ENCODE data around the gene HLA-DQB1.

Gene HLA-DQB1

DNA sequence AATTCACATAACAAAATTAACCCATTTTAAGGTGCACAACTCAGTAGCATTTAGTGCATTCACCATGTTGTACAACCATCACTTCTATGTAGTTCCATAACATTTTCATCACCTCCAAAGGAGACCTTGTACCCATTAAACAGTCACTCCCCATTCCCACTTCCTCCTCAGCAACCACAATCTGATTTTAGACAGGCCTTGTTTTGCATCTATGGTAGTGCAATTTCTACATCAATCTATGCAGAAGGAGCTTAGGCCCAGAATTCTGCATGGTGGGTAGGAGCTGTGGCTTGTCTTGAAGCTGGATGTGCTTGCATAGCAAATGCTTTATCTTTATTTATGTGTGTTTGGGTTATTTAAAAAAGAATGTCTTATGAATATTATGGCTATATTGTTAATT lies 42.8 kb downstream of the HLA-DQB1 start:
- DNase-seq: no peak

DNA sequence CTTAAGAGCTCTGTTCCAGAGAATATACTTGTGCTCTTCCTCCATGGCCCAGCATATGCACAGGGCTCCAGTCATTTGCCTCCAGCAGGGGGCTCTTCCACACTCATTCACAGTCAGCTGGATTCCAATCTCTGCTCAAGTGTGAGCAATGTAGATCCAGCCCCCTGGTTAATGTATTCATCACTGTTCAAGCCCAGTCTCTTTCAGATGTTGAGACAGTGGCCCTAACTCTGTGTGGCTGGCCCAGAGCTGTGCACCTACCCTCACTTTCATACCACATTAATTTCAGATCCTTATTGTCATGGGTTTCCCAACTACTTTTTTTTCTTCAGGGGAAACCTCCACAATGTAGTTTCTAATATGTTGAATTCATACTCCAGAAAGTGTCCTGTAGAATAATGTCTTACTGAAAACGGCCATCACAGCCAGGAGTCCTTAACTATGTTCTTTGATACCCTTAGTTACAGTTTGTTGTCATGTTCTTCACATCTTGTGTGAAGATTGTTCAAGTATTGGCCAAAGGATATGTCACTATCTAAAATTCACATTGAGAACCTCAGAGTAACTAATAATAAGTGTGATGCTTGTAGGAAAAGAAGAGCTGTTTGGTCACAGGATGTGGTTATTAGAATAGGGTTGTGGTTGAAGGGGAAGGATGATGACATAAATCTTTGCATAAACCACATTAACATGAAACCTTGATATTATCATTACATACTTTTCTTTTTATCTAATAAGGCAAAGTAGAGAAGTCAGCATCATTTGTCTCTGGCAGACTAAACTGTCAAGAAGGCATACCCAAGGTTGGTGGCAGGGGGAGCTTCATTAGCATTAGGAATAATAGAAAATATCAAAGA lies 43.7 kb downstream of the HLA-DQB1 start:
- DNase-seq: peak; percentile 52

DNA sequence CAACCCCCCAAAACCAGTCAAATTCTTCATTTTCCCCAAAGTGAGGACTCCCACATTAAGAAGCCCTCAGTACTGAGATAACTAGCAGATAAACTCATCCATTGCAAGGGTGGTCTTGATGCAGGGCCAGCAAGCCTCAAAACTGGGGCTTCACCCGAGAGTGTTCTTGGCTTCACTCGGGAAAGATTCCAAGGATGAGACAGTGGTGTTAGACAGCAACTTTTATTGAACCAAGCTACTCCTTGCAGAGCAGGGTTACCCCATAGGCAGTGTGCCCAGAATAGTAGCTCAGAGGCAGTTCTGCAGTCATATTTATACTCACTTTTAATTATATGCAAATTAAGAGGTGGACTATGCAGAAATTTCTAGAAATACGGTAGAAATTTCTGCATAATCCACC lies 45.1 kb downstream of the HLA-DQB1 start:
- DNase-seq: no peak

DNA sequence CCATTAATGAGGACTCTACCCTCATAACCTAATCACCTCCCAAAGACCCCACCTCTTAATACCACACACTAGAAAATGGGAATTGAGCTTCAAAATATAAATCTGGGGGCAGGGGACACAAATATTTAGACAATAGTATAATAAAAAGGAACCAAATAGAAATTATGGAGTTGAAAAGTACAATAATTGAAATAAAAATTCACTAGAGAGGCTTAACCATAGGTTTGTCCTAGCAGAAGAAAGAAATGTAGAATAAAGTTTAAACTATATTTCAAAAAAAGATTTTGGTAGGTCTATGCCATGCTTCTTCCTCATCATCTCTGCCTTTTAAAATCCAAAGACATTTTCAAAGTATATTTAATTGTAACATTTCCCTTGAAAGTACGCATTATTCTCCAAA lies 48.7 kb downstream of the HLA-DQB1 start:
- DNase-seq: no peak

DNA sequence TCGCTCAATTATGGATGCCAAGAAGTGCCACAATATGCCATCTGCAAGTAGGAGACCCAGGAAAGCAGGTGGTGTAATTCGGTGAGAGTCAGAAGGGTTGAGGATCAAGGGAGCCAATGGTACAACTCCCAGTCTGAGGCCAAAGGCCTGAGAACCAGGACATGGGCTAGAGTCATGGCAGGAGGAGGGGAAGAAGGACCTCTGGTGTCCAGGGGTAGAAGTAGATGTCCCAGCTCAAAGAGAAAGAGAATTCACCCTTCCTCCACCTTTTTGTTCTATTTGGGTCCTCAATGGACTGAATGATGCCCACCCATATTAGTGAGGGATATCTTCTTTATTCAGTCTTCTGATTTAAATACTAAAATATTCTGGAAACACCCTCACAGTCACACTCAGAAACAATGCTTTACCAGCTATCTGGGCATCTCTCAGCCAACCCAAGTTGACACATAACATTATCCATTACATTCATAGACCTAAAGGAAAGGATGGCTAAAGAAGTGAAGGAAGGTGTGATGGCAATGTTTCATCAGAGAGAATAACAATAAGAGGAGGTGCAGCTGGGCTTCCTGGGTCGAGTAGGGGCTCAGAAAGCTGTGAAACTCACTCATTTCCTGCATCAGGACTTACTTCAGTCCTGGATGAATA lies 50.4 kb downstream of the HLA-DQB1 start:
- no peak for DNase-seq

DNA sequence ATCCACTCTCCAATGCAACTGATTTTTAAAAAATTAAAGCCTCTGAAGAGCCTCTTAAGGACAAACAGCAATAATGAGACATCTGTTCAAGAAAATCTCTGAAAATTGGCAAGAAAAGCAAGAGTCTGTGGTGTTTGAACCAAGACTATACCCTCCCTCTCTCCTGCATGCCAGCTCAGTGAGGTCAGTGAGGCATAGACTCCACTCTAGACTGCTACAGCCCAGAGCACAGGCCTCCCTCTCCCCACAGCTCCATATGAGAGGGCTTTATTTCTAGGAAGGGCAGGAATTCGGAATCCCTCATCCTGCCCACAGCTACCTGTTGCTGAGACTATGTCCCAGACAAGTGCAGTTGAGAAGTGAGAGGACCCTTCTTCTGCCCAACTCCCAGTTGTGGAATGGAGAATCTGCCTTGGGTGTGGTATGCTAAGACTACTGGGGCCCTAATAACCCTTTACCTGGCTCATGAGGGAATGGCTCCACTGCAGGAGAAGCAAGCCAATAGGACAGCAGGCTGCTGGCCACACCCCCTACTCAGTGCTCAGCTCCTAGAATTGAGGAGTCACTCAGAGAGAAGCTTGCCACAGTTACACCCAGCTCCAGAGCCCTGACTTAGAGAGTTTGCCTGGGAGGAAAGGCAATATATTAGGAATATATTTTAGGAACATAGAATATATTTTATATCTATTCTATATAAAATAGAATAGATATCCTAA lies 51.9 kb downstream of the HLA-DQB1 start:
- DNase-seq: no peak

DNA sequence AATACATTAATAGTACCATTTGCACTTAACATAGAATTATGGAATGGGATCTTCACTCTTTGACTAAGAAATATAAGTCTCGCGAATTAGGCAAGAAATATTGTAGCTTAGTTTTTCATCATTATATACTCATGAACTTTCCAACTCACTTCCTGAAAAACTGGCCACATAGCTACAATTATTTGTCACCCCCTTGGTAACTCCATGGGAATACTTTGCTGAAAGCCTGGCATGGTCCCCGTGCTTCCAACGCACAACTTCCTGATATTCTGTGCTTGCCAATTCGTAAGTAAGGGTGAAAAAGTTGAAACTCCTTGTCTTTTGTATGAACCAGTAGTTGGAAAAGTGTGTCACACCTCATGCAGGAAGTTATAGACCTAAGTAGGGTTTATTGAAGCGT lies 53.0 kb downstream of the HLA-DQB1 start:
- no peak for DNase-seq

DNA sequence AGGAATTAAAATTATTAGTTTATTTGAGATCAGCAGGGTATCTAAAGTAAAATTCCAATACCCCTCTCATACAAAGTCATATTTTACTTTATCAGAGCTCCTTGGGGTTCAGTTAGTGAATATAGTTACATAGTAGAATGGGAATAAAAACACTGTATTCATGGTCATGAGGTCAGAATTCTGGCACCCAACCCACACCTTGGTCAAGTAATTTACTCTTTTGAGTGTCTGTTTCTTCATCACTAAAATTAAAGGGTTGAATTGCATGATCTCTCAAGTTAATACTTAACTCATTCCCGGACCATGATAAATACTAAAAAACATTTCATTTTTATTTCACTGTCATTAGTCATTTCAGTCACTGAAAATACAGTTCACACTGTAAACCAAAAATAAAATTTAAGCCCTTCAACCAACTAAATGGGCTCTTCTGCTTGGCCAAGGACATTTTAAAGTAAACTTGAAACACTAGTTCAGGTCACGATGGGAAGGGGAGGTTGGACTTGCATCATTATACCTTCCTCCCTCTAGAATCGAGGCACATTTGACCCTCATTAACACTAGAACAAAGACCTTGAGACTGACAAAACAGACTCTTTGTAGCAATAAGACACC lies 55.7 kb downstream of the HLA-DQB1 start:
- DNase-seq: no peak

DNA sequence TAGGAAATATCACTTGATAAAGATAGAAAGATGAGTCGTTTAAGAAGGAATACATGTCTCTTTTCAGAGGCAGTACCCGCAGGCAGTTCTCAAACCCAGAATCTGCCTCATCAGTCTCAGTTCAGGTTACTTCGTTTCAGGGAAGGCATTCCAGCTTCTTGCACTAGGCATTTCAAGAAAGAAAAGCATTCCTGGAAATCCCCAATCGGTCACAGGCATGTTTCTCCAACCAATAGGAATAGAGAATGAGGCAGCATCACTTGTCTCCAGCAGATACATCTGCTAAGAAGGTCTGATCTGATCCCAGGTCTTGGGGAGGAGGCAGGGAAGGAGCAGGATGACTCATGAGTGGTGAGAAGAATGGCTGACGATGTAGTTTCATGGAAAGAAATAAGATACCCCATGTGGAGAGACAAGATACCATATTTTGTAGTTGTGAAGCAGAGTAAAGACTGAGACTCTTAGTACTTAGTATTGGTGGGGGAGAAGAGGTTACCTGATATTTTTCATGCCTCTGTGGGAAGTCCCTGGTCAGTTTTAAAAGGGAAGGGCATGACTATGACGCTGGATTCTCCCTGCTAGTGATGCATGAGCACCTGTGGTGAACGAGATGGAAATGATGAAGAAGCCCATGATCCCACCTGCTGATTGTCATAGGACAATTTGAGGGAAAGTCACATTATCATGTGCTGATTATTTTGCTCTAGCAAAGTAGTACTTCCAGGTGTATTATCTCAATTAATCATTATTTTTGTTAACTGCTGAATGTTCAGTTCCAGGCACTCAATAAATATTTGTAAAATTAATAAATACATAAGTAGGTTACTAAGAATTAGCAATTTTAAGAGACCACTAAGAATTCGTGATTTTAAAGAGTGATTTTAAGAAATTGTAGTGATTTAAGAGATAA lies 56.5 kb downstream of the HLA-DQB1 start:
- peak; percentile 52 for DNase-seq
